Measurements from ENCODE around the gene RARB.

DNA sequence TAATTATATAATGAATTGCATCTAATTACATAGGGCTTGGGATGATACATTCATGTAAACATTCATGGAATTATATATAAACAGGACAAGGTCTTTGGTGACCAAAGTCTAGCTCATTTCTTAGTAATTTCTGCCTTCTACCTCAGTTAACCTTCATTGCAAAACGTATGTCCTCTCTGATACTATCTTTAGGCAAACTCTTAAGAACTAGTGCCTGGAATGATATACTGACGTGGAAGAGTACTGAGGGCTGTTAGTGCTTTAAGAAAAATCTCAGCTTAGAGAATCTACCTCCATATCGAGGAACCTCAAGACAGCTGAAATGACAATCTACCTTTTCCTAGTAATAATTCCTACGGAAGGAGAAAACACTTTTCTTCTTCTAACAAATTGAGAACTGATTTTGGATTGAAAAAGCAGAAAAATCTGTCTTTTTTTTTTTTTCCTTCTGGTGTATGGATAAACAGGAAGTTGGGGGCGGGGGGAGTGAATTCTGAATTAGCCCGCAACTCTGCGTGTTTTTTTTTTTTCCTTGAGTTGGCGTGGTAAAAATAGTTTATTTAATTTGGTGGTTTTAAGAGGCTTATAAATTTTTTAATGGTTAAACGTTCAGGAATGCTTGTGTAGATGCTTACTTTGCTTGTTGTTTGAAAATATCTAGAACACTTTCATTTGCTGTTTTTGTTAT is 43.2 kb downstream of the RARB start:
- TF ChIP-seq, protein P1, sequence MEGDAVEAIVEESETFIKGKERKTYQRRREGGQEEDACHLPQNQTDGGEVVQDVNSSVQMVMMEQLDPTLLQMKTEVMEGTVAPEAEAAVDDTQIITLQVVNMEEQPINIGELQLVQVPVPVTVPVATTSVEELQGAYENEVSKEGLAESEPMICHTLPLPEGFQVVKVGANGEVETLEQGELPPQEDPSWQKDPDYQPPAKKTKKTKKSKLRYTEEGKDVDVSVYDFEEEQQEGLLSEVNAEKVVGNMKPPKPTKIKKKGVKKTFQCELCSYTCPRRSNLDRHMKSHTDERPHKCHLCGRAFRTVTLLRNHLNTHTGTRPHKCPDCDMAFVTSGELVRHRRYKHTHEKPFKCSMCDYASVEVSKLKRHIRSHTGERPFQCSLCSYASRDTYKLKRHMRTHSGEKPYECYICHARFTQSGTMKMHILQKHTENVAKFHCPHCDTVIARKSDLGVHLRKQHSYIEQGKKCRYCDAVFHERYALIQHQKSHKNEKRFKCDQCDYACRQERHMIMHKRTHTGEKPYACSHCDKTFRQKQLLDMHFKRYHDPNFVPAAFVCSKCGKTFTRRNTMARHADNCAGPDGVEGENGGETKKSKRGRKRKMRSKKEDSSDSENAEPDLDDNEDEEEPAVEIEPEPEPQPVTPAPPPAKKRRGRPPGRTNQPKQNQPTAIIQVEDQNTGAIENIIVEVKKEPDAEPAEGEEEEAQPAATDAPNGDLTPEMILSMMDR (IDR thresholded peaks at IDR 0.05), result no peak
- TF ChIP-seq POLR2A (IDR thresholded peaks at IDR 0.05), result no peak
